22Rv1 (cell line): Measurements from ENCODE around the gene EDEM1.

Source experiments
- CTCF ChIP-seq: fragments of 450-650 bp; IDR thresholded peaks from 2 replicates; pipeline ENCODE4 v1.5.1; 2017; ENCODE audit warnings: mild to moderate bottlenecking
- ZFX ChIP-seq: fragments of 450-650 bp; IDR thresholded peaks from 2 replicates; pipeline ENCODE4 v1.6.1; 2017; ENCODE audit warnings: antibody characterized with exemption, borderline replicate concordance

DNA sequence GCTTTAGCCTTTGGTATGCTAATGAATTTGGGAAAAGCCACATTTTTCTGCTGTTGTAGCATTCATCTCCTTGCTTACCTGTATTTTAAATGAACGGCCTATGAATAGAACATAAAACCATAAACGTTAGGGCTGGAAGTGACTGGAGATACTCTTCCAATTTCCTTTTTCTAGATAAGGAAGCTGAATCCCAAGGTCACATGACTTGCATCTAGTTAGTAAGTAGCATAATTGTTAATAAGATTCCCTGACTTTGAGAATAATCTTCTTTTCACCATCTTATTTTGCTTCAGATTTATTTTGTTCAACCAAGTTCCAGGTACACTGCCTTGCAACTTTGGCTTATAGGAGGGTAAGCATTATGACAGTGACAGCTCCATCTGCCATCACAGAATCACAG lies 20.7 kb upstream of the EDEM1 start:
- no peak for TF ChIP-seq CTCF
- no peak for TF ChIP-seq ZFX
